BLaER1 treated with 17β-estradiol and CSF1 and Interleukin-3, amounts not matched to agents 10 nM and 100 nM (cell line): ENCODE results near the gene UBL7.
A peak's percentile ranks its signal among the peaks of the same experiment; 100 is the strongest.

Source experiments
- H3K27ac ChIP-seq, 11 experiments: shearing (Covaris generic); formaldehyde crosslinking; 2 replicates each; pipeline ENCODE4 v1.8.1; 2022
- H3K27me3 ChIP-seq, 11 experiments: shearing (Covaris generic); formaldehyde crosslinking; 2 replicates each; pipeline ENCODE4 v1.8.1; 2022
- H3K36me3 ChIP-seq, 11 experiments: shearing (Covaris generic); formaldehyde crosslinking; 2 replicates each; pipeline ENCODE4 v1.8.1; 2022
- H3K4me1 ChIP-seq, 10 experiments: shearing (Covaris generic); formaldehyde crosslinking; 2 replicates each; pipeline ENCODE4 v1.8.1; 2022
- H3K4me2 ChIP-seq, 11 experiments: shearing (Covaris generic); formaldehyde crosslinking; 2 replicates each; pipeline ENCODE4 v1.8.1; 2022
- H3K4me3 ChIP-seq, 10 experiments: shearing (Covaris generic); formaldehyde crosslinking; 2 replicates each; pipeline ENCODE4 v1.8.1; 2022
- H3K9ac ChIP-seq, 11 experiments: shearing (Covaris generic); formaldehyde crosslinking; 2 replicates each; pipeline ENCODE4 v1.8.1; 2022
- H3K9me3 ChIP-seq, 11 experiments: shearing (Covaris generic); formaldehyde crosslinking; replicated peaks in 1 of 11; 2 replicates each; pipeline ENCODE4 v1.8.1; 2022
- H4K20me1 ChIP-seq, 11 experiments: shearing (Covaris generic); formaldehyde crosslinking; 2 replicates each; pipeline ENCODE4 v1.8.1; 2022
- Cebpa-rat ChIP-seq, 11 experiments: shearing (Covaris generic); IDR thresholded peaks; 2 replicates each; pipeline ENCODE4 v1.8.1; 2022

UBL7 gene

DNA sequence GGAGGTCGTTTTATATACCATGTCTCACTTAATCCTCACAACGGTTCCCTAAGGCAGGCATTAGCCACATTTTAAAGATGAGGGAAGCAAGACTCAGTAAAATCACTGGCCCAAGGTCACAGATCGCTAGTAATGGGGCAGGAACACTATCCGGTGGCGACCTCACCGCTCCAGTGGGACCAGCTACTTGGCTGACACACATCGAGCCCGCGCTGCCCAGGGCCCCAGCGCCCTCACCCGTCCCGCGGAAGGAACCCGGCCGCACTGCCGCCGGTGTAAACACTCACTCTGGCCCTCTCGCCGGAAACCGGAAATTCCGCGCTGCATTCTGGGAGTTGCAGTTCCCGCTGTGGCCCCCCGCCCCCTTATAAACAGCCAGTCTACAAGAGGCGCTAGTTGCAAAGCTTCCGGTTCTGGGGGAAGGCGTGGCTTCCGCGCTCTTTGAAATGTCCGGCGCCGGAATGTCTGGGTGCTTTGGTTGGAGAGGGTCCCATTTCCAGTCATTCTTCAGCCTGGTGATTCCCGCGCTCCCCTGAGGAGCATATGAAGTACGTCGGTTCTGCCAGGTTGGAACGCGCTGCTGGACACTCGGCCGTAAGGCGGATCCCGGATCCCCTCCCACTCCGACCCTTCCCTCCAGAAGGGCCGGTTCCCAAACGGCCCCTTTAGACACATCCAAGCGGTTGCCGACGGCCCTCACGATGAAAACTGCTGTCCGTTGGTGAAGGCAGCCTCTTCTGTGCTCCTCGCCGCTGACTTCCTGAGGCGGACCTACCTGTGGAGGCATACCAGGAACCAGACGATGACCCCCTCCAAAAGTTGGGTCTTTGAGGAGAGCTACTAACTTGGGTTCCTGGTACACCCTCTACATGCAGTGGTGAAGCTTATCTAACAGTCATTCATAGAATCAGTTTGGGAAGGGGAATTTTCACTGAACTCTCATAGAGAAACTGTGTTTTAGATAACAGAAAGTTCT is at the start of gene UBL7:
TSS of gene UBL7 (minus strand) at position 290 of the 976 bp plus-strand sequence. CDS start 2,293 bp downstream, outside the sequence.
- Histone ChIP-seq H3K27me3 (no peaks in the 10 kb centered on the region), H3K4me1 (peaks cover 32 to 47% (median 40%) of the 10 kb centered on the region in 10 experiments), H3K36me3 (peaks cover 12 to 38% (median 23%) of the 10 kb centered on the region in 11 experiments; a peak in 18 of 22 replicates), H3K4me2 (peak within 1 kb of the TSS; percentile 80 to 96 (median 90)), H3K27ac (peak within 1 kb of the TSS; percentile 65 to 96 (median 87)), H3K9ac (peak within 1 kb of the TSS; percentile 81 to 93 (median 87)), H3K9me3 (peaks cover 0 to 11% (median 0%) of the 10 kb centered on the region in 11 experiments; a peak in 6 of 22 replicates), H3K4me3 (peak within 1 kb of the TSS; percentile 78 to 98 (median 84)), H4K20me1 (no peaks in the 10 kb centered on the region)
- TF ChIP-seq Cebpa-rat (IDR thresholded peaks at IDR 0.05), result no peak

GRCh38 chr15:74506515-74506840 is 45.5 kb upstream of the UBL7 start:
- Histone ChIP-seq H3K4me3 (no peak overlapping the region), H4K20me1 (no peaks in the 10 kb centered on the region), H3K27me3 (no peaks in the 10 kb centered on the region), H3K9me3 (no peaks in the 10 kb centered on the region), H3K9ac (no peak overlapping the region), H3K36me3 (peaks cover 0 to 26% (median 8%) of the 10 kb centered on the region in 11 experiments; a peak in 6 of 22 replicates), H3K4me1 (peaks cover 7 to 12% (median 8%) of the 10 kb centered on the region in 10 experiments), H3K4me2 (no peak overlapping the region), H3K27ac (no peak overlapping the region)
- no peak for TF ChIP-seq Cebpa-rat (IDR thresholded peaks at IDR 0.05)

DNA sequence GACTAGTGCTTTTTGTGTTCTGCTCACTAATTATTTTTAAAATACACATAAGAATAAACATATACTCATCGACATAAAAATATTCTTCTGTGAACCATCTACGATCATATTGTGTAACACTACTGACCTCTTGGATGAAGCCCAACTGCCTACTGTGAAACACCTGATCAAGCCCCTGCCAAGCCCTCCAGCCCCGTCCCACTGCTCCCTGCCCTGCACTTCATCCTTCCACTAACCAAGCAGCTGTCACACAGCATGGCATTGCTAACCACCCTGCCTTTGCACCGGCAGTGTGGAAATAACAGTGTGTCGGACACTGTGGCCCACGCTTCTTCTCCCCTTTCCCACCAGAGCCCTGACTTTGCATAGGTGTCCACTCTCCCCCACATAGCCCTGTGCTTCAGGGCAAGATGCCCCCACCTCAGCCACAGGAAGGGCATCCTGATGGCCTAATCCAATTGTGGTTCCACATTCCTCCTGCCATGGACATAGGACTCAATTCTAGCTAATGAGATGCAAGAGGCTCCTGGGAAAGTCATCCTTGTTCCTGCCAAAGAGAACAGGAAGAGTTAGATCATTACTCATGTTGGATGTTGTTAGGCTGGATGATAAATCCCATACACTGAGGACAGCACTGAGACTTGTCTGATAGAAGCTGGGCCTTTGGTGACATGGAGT is 45.0 kb upstream of the UBL7 start:
- H3K4me1 ChIP-seq, result peaks cover 2 to 7% (median 3%) of the 10 kb centered on the region in 10 experiments; a peak in 18 of 20 replicates
- H3K9me3 ChIP-seq, result no peaks in the 10 kb centered on the region
- H3K27me3 ChIP-seq, result no peaks in the 10 kb centered on the region
- H3K27ac ChIP-seq, result no peak overlapping the region
- no peak overlapping the region for H3K9ac ChIP-seq
- peaks cover 0 to 26% (median 8%) of the 10 kb centered on the region in 11 experiments; a peak in 6 of 22 replicates for H3K36me3 ChIP-seq
- no peak overlapping the region for H3K4me2 ChIP-seq
- H3K4me3 ChIP-seq, result no peak overlapping the region
- TF ChIP-seq Cebpa-rat (IDR thresholded peaks at IDR 0.05), result no peak
- H4K20me1 ChIP-seq, result no peaks in the 10 kb centered on the region

DNA sequence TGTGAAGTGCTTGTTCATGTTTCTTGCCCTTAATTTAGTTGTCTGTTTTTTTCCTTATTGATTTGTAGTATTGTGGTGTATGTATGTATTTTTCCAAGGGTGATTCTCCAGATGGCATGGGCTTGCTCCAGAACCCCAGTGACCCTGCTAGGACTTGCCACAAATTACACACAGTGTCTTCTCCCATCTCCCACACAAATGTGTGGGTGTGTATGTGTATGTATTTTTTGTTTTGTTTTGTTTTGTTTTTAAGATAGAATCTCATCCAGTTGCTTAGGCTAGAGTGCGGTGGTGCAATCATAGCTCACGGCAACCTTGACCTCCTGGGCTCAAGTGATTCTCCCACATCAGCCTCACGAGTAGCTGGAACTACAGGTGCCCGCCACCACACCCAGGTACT is 43.9 kb upstream of the UBL7 start:
- Histone ChIP-seq H3K27ac (no peak overlapping the region), H3K36me3 (peaks cover 0 to 26% (median 8%) of the 10 kb centered on the region in 11 experiments; a peak in 6 of 22 replicates), H3K4me3 (no peak overlapping the region), H3K4me1 (peaks cover 0 to 4% (median 0%) of the 10 kb centered on the region in 10 experiments; a peak in 1 of 20 replicates), H3K27me3 (no peaks in the 10 kb centered on the region), H3K9ac (no peak overlapping the region), H3K4me2 (no peak overlapping the region), H4K20me1 (no peaks in the 10 kb centered on the region), H3K9me3 (no peaks in the 10 kb centered on the region)
- no peak for TF ChIP-seq Cebpa-rat (IDR thresholded peaks at IDR 0.05)

- peaks cover 0 to 4% (median 0%) of the 10 kb centered on the region in 10 experiments; a peak in 1 of 20 replicates for H3K4me1 ChIP-seq
- H3K4me2 ChIP-seq, result no peak overlapping the region
- no peak overlapping the region for H3K9ac ChIP-seq
- peaks cover 0 to 26% (median 8%) of the 10 kb centered on the region in 11 experiments; a peak in 6 of 22 replicates for H3K36me3 ChIP-seq
- no peak overlapping the region for H3K27ac ChIP-seq
- no peaks in the 10 kb centered on the region for H4K20me1 ChIP-seq
- H3K9me3 ChIP-seq, result no peaks in the 10 kb centered on the region
- H3K27me3 ChIP-seq, result no peaks in the 10 kb centered on the region
- no peak overlapping the region for H3K4me3 ChIP-seq
- no peak for TF ChIP-seq Cebpa-rat (IDR thresholded peaks at IDR 0.05)
These were observed 43.5 kb upstream of the UBL7 start for GRCh38 chr15:74504418-74504817.

DNA sequence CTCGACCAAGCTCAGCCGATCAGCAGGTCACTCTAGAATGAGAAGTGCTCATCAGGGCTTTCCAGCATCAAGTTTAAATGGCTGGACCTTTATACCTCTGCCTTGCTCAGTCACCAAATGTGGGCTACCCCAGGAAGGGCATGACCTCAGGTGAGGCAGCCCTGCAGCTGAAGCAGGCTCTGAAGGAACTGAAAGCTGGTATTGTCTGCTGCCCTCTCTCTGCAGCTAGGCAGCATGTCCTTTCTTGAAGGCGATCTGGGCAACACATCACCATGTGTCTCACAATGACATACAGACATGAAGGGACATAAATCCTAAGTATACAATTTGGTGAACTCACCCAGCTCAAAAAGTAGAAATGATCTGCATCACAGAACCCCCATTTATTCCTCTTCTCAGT is 41.3 kb upstream of the UBL7 start:
- no peaks in the 10 kb centered on the region for H4K20me1 ChIP-seq
- H3K4me3 ChIP-seq, result no peak overlapping the region
- no peaks in the 10 kb centered on the region for H3K9me3 ChIP-seq
- H3K9ac ChIP-seq, result no peak overlapping the region
- no peak overlapping the region for H3K4me2 ChIP-seq
- peaks cover 0 to 26% (median 8%) of the 10 kb centered on the region in 11 experiments; a peak in 6 of 22 replicates for H3K36me3 ChIP-seq
- no peaks in the 10 kb centered on the region for H3K27me3 ChIP-seq
- peaks cover 0 to 4% (median 0%) of the 10 kb centered on the region in 10 experiments; a peak in 1 of 20 replicates for H3K4me1 ChIP-seq
- H3K27ac ChIP-seq, result no peak overlapping the region
- TF ChIP-seq Cebpa-rat (IDR thresholded peaks at IDR 0.05), result no peak

DNA sequence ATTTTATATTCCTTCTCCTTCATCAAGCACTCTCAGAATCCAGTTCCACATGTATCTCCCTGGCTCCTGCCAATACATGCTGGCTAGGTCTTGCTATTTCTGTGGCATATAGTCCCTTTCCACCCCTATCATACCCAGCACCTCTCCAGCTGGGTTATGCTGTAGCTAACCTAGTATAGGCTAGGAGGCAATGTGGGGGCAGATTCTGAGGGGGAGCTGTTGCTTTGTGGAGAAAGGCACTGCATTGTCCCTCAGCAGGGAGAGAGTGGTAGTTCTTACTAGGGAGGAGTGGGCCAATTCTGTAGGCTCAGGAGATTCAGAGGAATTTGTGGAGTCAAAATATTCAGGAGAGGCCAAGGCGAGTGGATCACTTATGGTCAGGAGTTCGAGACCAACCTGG is 39.4 kb upstream of the UBL7 start:
- Histone ChIP-seq H3K4me1 (peaks cover 0 to 4% (median 0%) of the 10 kb centered on the region in 10 experiments; a peak in 1 of 20 replicates), H3K9ac (no peak overlapping the region), H3K4me3 (no peak overlapping the region), H3K9me3 (no peaks in the 10 kb centered on the region), H3K27me3 (no peaks in the 10 kb centered on the region), H3K36me3 (peaks cover 0 to 22% (median 8%) of the 10 kb centered on the region in 11 experiments; a peak in 6 of 22 replicates), H4K20me1 (no peaks in the 10 kb centered on the region), H3K27ac (no peak overlapping the region), H3K4me2 (no peak overlapping the region)
- no peak for TF ChIP-seq Cebpa-rat (IDR thresholded peaks at IDR 0.05)

DNA sequence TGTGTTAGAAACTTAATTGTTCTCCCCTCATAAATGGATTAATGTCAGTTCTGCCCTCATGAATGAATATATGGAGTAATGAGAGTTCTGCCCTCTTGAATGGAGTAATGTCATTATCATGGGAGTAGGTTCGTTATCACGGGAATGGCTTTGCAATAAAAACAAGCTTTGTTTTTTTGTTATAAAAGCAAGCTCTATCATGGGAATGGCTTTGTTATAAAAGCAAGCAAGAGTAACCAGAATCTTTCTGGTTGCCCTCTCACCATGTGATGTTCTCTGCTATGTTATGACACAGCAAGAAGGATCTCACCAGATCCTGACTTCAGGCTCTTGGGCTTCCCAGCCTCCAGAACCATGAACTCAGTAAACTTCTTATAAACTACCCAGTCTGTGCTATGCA is 38.4 kb upstream of the UBL7 start:
- Histone ChIP-seq H3K9ac (no peak overlapping the region), H4K20me1 (no peaks in the 10 kb centered on the region), H3K4me3 (no peak overlapping the region), H3K4me1 (peaks cover 0 to 4% (median 0%) of the 10 kb centered on the region in 10 experiments; a peak in 1 of 20 replicates), H3K27ac (no peak overlapping the region), H3K9me3 (no peaks in the 10 kb centered on the region), H3K4me2 (no peak overlapping the region), H3K36me3 (peaks cover 0 to 14% (median under 1%) of the 10 kb centered on the region in 11 experiments; a peak in 4 of 22 replicates), H3K27me3 (no peaks in the 10 kb centered on the region)
- no peak for TF ChIP-seq Cebpa-rat (IDR thresholded peaks at IDR 0.05)

GRCh38 chr15:74497584-74497983 is 36.6 kb upstream of the UBL7 start:
- no peak overlapping the region for H3K27ac ChIP-seq
- H3K4me3 ChIP-seq, result no peak overlapping the region

More at GRCh38 chr15:74497584-74497983, 36.6 kb upstream of the UBL7 start:
- no peak for TF ChIP-seq Cebpa-rat (IDR thresholded peaks at IDR 0.05)
- Histone ChIP-seq H3K9me3 (no peaks in the 10 kb centered on the region), H3K4me1 (0 out of 20 replicates have a peak, but pooled peaks cover 0 to under 1% (median 0%) of the 10 kb centered on the region in 10 experiments), H3K36me3 (peaks cover 0 to 20% (median 0%) of the 10 kb centered on the region in 11 experiments; a peak in 4 of 22 replicates), H3K9ac (no peak overlapping the region), H4K20me1 (no peaks in the 10 kb centered on the region), H3K4me2 (no peak overlapping the region), H3K27me3 (no peaks in the 10 kb centered on the region)
